Stimulated activated CD4-positive, alpha-beta T cell treated with anti-CD3 and anti-CD28 coated beads, Interleukin-12 subunit alpha, Interleukin-12 subunit beta, amount 100 ng/mL, for 48 hours (primary cell): ENCODE results near the gene IFNA14.
"Not testable (repeated sequence)": the region's sequence is repeated elsewhere in the genome, so short reads cannot be mapped to it uniquely, and the experiment has no call there.

ENCODE experiments used
- DNase-seq, 3 donors: peaks; one replicate each; pipeline ENCODE4 v3.0.0-alpha.2; 2020; ENCODE audit warnings: low read depth in 2 of 3, low spot score in 1 of 3

The IFNA14 gene

GRCh38 chr9:21239911-21240310 is at the start of gene IFNA14:
TSS of gene IFNA14 (minus strand) at chr9:21240005. CDS start at chr9:21239935, 70 bp downstream.
- DNase-seq = no peak

DNA sequence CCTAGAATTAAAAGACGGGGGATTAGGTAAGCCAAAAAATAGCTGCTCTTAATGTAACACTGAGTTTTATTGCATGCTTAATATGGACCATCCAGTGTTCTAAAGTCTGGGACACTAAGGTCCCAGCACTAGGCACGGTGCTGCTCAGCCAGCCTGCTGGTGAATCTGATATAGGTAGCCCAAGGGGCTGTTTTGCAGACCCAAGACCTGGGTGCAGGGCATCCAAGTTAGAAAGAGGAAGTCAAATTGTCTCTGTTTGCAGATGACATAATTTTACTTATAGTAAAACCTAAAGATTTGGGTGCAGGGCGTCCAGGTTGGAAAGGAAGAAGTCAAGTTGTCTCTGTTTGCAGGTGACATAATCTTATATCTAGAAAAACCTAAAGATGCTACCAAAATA is 47.5 kb upstream of the IFNA14 start:
- no peak for DNase-seq

GRCh38 chr9:21286659-21287058 is 46.9 kb upstream of the IFNA14 start:
- no peak for DNase-seq

- no peak for DNase-seq
Measured at GRCh38 chr9:21286099-21286498, 46.3 kb upstream of the IFNA14 start.

DNA sequence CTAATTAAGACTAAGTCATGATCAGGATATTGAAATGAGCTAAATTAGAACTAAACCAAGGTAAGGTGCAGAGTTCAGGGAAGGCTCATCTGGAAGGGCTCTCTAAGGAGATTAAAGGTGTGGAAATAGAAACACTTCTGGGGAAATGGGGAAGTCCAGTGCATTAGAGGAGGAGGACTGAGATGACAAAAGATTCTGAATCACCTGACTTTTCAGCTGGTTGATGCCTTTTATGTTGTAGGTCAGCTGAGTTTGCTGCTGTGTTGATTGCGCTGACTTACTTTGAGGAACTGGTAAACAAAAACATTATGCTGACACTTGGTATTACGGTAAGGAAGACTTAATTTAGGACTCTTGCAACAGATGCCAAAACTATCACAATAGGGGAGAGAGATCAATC is 41.5 kb upstream of the IFNA14 start:
- DNase-seq = no peak

DNA sequence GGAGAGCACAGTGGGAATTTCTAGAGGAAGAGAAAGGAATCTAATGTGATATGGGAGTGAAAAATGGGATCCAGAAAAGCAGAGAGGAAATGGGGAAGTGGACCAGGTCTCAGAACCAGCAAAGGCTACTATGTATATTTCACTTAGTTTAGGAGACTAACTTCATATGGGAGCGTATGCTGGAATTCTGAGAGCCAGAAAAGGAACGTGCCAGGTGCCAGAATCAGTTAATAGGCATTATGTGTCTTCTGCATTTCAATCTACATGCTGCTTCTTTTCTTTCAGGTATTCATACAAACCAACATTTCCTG is 28.5 kb upstream of the IFNA14 start:
- no peak for DNase-seq

DNA sequence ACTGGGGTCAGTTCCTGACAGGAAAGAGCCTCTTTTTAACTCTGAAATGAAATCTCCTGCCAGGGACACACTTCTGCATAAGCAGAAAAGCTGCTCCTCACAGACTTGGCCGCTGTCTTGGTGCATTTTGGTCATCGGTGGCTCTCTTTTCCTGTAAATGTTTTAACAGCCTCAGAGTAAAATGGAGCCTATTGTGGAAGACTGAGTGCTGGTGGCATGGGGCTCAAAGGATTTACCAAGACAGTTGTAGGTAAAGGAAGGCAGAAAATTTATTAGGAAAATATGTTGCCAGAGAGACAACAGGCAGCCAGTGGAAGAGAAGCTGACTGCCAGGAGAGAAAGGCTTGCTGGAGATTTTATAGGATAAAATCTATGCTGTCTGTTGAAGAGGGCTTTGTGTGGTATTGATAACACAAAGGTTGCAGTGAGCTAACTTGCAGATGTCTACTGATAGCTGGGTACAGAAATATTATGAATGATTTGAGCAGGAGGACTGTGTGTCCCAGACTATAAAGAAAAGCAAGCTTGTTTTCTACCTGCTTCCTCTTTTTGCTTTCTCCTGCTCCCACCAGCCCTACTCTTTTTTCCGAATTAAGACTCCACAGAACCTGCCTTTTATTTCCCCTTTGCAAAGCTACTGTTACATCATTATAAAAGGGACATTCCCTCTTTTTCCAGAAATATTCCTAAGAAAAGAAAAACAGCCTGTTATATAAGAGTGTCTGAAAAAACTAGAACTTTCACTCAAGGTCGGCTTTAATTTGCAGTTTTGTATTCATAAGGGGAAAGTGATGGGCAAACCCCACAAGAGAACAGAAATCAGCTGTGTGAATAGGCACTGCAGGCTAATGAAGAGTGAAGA is 27.9 kb upstream of the IFNA14 start:
- DNase-seq = no peak

- DNase-seq = no peak
Measured at GRCh38 chr9:21266733-21267484, 27.1 kb upstream of the IFNA14 start.

DNA sequence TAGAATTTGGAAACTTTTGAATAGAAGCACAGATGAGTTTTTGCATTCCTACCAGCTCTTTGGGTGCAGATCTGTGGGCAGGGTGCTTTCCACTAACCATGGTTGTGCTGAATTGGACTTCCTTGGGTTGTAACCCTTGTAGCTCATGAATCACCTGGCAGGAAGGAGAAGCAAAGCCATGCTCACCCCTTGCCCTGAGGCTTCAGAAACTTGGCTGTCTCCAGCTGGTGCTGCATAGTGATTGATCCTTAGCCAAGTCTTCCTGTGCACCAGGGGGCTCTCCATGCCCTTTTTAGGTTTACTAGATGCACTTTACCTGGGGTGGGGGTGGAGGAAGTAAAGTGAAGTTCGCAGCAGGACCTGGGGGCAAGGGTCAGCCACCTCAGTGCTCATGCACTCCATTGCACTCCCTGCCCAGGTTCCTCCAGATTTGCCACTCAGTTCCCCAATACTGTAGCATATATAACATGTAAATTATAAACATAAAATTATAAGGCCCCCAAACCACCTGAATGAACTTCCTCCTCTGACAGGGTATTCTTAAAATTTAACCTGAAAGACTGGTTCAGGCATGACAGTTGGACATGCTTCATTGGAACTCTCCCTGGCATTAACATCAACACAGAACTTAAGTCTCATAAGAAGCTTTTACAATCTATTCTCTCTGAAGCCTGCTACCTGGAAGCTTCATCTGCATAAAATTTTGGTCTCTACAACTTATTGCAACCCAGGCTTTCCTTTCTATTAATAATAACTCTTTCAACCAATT is 25.8 kb upstream of the IFNA14 start:
- DNase-seq = no peak

GRCh38 chr9:21255538-21256212 is 15.9 kb upstream of the IFNA14 start:
- DNase-seq = no peak

DNA sequence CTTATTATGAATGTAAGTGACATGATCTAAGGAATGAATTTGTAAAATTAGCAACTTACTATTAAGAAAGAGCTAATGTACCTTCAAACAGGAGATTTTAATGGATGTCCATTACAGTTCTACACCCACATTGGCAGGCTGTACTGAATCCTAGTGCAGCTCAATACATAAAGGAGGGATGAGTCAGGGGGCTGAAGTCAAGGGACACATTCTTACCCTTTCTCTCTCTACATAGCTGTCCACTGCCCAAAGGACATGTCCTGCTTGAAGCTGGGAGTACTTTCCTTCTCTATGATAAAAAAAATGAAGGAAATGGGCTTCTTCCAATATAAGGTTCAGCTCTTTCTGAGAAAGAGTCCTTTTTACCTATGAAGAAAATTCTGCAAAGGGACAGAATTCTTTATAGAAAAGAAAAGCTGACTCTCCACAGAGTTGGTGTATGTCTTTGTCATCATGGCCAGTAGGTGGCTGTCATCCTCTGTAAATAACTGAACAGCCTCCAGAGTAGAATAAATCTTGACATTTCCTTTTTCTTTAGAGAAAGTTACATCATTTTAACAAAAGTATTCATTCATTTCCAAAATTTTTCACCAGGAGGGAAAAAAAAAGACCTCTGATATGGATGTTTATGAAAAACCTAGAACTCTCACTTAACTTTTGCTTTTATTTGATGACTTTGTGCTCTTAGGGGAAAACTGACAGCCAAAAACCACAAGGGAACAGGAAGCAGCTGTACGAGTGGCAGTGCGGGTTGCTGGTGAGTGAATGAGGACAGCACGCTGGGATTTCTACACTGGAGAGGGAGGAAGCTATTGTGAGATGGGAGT is 13.1 kb upstream of the IFNA14 start:
- DNase-seq = no peak

DNA sequence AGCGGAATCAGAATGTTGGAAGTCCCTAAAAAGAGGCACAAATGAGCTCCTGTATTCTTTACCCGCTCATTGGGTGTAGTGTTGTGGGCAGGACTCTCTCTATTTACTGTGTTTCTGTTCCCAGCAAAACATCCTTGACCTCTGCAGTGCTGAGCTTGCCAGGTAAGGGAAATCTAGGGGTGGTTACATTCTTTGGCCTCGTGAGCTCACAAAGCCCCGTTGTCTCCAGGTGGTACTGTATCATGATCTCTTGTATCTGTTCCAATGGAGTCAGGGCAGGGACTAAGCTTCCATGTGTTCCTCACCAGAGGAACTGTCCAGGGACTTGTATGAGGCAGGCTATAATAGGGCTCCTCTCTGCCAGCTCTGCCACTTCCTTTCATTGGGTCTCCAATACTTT is 11.8 kb upstream of the IFNA14 start:
- no peak for DNase-seq

DNA sequence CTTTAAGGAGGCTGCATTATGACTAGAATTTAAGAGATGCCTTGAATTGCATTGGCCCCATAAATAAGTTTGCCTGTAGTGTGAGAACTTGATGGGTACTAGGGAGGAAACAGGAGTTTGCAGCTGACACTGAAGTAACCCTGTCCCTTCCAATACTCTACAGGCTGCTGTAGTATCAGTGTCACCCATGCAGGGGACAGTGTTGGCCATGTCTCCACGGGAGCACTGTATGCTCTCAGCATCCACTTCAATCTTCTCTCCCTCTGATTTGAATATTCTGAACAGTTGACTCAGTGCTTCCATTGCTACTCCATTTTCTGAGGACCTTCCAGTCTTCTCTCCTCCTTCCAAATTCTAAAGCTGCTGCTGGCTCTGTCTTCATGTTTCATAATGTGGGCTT is 11.4 kb upstream of the IFNA14 start:
- DNase-seq = no peak

GRCh38 chr9:21244836-21245235 is 5.0 kb upstream of the IFNA14 start:
- DNase-seq = no peak

- not testable (repeated sequence) for DNase-seq
Measured at GRCh38 chr9:21236360-21236714, 3.5 kb downstream of the IFNA14 start.

DNA sequence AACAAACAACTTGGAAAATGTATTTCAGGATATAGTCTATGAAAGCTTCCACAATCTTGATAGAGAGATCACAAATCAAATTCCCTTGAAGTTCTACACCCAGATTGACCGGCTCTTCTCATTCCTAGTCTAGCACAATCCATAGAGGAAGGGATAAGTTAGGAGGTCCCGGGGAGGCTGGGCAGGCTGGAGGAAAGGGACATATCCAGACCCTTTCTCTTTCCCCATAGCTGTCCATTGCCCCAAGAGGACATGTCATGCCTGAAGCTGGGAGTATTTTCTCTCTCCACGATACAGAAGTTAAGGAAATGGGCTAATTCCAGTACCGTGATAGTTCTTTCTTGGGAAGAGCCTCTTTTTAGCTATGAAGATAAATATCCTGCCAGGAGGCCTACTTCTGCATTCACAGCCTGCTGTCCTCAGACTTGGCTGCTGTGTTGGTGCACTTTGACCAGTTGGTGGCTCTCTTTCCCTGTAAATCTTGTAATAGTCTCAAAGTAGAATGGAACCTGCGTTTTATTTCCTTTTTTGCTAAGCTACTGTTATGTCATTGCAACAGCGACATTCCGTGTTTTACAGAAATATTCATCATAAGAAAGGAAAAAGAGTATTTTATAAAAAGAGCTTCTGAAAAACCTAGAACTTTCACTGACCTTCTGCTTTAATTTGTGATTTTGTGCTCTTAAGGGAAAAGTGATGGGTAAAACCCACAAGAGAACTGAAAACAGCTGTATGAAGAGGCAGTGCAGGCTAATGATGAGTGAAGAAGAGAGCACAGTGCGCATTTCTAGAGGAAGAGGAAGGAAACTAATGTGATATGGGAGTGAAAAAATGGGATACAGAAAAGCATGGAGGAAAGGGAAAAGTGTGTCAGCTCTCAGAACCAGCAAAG is 4.1 kb downstream of the IFNA14 start:
- peak in 1 of 3 donors; percentile 23 for DNase-seq

- DNase-seq = no peak
Measured at GRCh38 chr9:21234153-21234687, 5.6 kb downstream of the IFNA14 start.

GRCh38 chr9:21233258-21233657 is 6.5 kb downstream of the IFNA14 start:
- no peak for DNase-seq

- DNase-seq = no peak
Measured at GRCh38 chr9:21228122-21228521, 11.7 kb downstream of the IFNA14 start, which contains the start of gene IFNA17. TSS of gene IFNA17 (minus strand) at chr9:21228222. CDS start at chr9:21228173, 49 bp downstream.
